ENCODE results near the gene LRP1B.

The LRP1B gene

DNA sequence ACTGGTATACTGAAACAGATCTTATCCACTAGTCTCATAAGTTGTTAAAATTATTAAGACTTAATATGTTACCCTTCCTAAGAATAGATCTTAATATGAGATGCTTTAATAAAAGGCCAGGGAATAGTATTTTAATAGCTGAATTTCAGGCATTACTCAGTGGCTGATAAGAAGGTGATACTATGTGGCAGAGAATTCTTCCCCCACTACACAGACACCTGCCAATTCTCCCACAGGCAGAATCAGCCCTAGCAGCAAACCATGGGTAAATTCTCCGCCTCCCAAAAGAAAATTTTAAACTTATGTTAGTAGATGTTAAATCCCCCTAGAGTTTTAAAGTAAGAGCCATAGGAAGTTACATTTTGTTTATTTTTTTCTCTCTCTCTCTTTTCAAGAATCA is 888.8 kb downstream of the LRP1B start:
- H3K4me3 ChIP-seq (ENCODE audit: low read length in 2 of 2): no peak overlapping the region
- H3K36me3 ChIP-seq (ENCODE audit: control insufficient read depth in 2 of 2, insufficient read depth in 2 of 2, low read length in 2 of 2): no peaks in the 10 kb centered on the region
- no peaks in the 10 kb centered on the region for H3K27me3 ChIP-seq (ENCODE audit: control insufficient read depth in 2 of 2, insufficient read depth in 2 of 2, low read length in 2 of 2)

GRCh38 chr2:141226560-141226959 is 904.3 kb downstream of the LRP1B start:
- Histone ChIP-seq H3K27me3 (ENCODE audit: control insufficient read depth in 2 of 2, insufficient read depth in 2 of 2, low read length in 2 of 2) (no peaks in the 10 kb centered on the region), H3K27ac (ENCODE audit: low read depth in 2 of 2, low read length in 2 of 2) (no peak overlapping the region), H3K4me3 (ENCODE audit: low read length in 2 of 2) (no peak overlapping the region), H3K36me3 (ENCODE audit: control insufficient read depth in 2 of 2, insufficient read depth in 2 of 2, low read length in 2 of 2) (no peaks in the 10 kb centered on the region), H3K4me1 (ENCODE audit: control insufficient read depth in 2 of 2, insufficient read depth in 2 of 2, low read length in 2 of 2) (no peaks in the 10 kb centered on the region), H3K9ac (ENCODE audit: low read depth in 1 of 2, low read length in 2 of 2) (no peak overlapping the region), H3K9me3 (ENCODE audit: control insufficient read depth in 2 of 2, low read length in 2 of 2) (no peaks in the 10 kb centered on the region)

More for the DNA sequence above, 888.8 kb downstream of the LRP1B start:
- H3K27ac ChIP-seq (ENCODE audit: low read depth in 2 of 2, low read length in 2 of 2): no peak overlapping the region
- no peak overlapping the region for H3K9ac ChIP-seq (ENCODE audit: low read depth in 1 of 2, low read length in 2 of 2)
- no peaks in the 10 kb centered on the region for H3K4me1 ChIP-seq (ENCODE audit: control insufficient read depth in 2 of 2, insufficient read depth in 2 of 2, low read length in 2 of 2)
- H3K9me3 ChIP-seq (ENCODE audit: control insufficient read depth in 2 of 2, low read length in 2 of 2): no peaks in the 10 kb centered on the region

- Histone ChIP-seq H3K27ac (ENCODE audit: low read depth in 2 of 2, low read length in 2 of 2) (no peak overlapping the region), H3K36me3 (ENCODE audit: control insufficient read depth in 2 of 2, insufficient read depth in 2 of 2, low read length in 2 of 2) (no peaks in the 10 kb centered on the region), H3K9me3 (ENCODE audit: control insufficient read depth in 2 of 2, low read length in 2 of 2) (no peaks in the 10 kb centered on the region), H3K4me1 (ENCODE audit: control insufficient read depth in 2 of 2, insufficient read depth in 2 of 2, low read length in 2 of 2) (no peaks in the 10 kb centered on the region), H3K9ac (ENCODE audit: low read depth in 1 of 2, low read length in 2 of 2) (no peak overlapping the region), H3K27me3 (ENCODE audit: control insufficient read depth in 2 of 2, insufficient read depth in 2 of 2, low read length in 2 of 2) (no peaks in the 10 kb centered on the region), H3K4me3 (ENCODE audit: low read length in 2 of 2) (no peak overlapping the region)
Measured at GRCh38 chr2:141207036-141207385, 923.8 kb downstream of the LRP1B start.

- H3K4me1 ChIP-seq (ENCODE audit: control insufficient read depth in 2 of 2, insufficient read depth in 2 of 2, low read length in 2 of 2): no peaks in the 10 kb centered on the region
- H3K4me3 ChIP-seq (ENCODE audit: low read length in 2 of 2): no peak overlapping the region
- H3K9me3 ChIP-seq (ENCODE audit: control insufficient read depth in 2 of 2, low read length in 2 of 2): no peaks in the 10 kb centered on the region
- no peak overlapping the region for H3K27ac ChIP-seq (ENCODE audit: low read depth in 2 of 2, low read length in 2 of 2)
- no peak overlapping the region for H3K9ac ChIP-seq (ENCODE audit: low read depth in 1 of 2, low read length in 2 of 2)
- H3K27me3 ChIP-seq (ENCODE audit: control insufficient read depth in 2 of 2, insufficient read depth in 2 of 2, low read length in 2 of 2): no peaks in the 10 kb centered on the region
- no peaks in the 10 kb centered on the region for H3K36me3 ChIP-seq (ENCODE audit: control insufficient read depth in 2 of 2, insufficient read depth in 2 of 2, low read length in 2 of 2)
Measured at GRCh38 chr2:141201016-141201565, 929.7 kb downstream of the LRP1B start.

GRCh38 chr2:141200191-141200590 is 930.6 kb downstream of the LRP1B start:
- H3K4me1 ChIP-seq (ENCODE audit: control insufficient read depth in 2 of 2, insufficient read depth in 2 of 2, low read length in 2 of 2): no peaks in the 10 kb centered on the region
- no peaks in the 10 kb centered on the region for H3K9me3 ChIP-seq (ENCODE audit: control insufficient read depth in 2 of 2, low read length in 2 of 2)
- no peak overlapping the region for H3K9ac ChIP-seq (ENCODE audit: low read depth in 1 of 2, low read length in 2 of 2)
- no peak overlapping the region for H3K4me3 ChIP-seq (ENCODE audit: low read length in 2 of 2)
- H3K36me3 ChIP-seq (ENCODE audit: control insufficient read depth in 2 of 2, insufficient read depth in 2 of 2, low read length in 2 of 2): no peaks in the 10 kb centered on the region
- no peaks in the 10 kb centered on the region for H3K27me3 ChIP-seq (ENCODE audit: control insufficient read depth in 2 of 2, insufficient read depth in 2 of 2, low read length in 2 of 2)
- no peak overlapping the region for H3K27ac ChIP-seq (ENCODE audit: low read depth in 2 of 2, low read length in 2 of 2)

DNA sequence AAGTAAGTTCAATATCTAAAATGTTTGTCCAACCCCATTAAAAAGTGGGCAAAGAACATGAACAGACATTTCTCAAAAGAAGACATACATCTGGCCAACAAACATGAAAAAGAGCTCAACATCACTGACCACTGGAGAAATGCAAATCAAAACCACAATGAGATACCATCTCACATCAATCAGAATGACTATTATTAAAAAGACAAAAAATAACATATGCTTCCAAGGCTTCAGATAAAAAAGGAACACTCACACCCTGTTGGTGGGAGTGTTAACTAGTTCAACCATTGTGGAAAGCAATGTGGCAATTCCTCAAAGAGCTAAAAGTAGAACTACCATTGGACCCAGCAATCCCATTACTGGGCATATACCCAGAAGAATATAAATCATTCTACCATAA is 931.1 kb downstream of the LRP1B start:
- Histone ChIP-seq H3K4me1 (ENCODE audit: control insufficient read depth in 2 of 2, insufficient read depth in 2 of 2, low read length in 2 of 2) (no peaks in the 10 kb centered on the region), H3K36me3 (ENCODE audit: control insufficient read depth in 2 of 2, insufficient read depth in 2 of 2, low read length in 2 of 2) (no peaks in the 10 kb centered on the region), H3K9ac (ENCODE audit: low read depth in 1 of 2, low read length in 2 of 2) (no peak overlapping the region), H3K4me3 (ENCODE audit: low read length in 2 of 2) (no peak overlapping the region), H3K27ac (ENCODE audit: low read depth in 2 of 2, low read length in 2 of 2) (no peak overlapping the region), H3K27me3 (ENCODE audit: control insufficient read depth in 2 of 2, insufficient read depth in 2 of 2, low read length in 2 of 2) (no peaks in the 10 kb centered on the region), H3K9me3 (ENCODE audit: control insufficient read depth in 2 of 2, low read length in 2 of 2) (no peaks in the 10 kb centered on the region)

- H3K4me1 ChIP-seq (ENCODE audit: control insufficient read depth in 2 of 2, insufficient read depth in 2 of 2, low read length in 2 of 2): no peaks in the 10 kb centered on the region
- no peak overlapping the region for H3K27ac ChIP-seq (ENCODE audit: low read depth in 2 of 2, low read length in 2 of 2)
- H3K4me3 ChIP-seq (ENCODE audit: low read length in 2 of 2): no peak overlapping the region
- H3K9me3 ChIP-seq (ENCODE audit: control insufficient read depth in 2 of 2, low read length in 2 of 2): no peaks in the 10 kb centered on the region
- no peaks in the 10 kb centered on the region for H3K36me3 ChIP-seq (ENCODE audit: control insufficient read depth in 2 of 2, insufficient read depth in 2 of 2, low read length in 2 of 2)
- no peaks in the 10 kb centered on the region for H3K27me3 ChIP-seq (ENCODE audit: control insufficient read depth in 2 of 2, insufficient read depth in 2 of 2, low read length in 2 of 2)
- no peak overlapping the region for H3K9ac ChIP-seq (ENCODE audit: low read depth in 1 of 2, low read length in 2 of 2)
Measured at GRCh38 chr2:141195087-141195486, 935.7 kb downstream of the LRP1B start.

GRCh38 chr2:141187075-141187439 is 943.8 kb downstream of the LRP1B start:
- H3K27me3 ChIP-seq (ENCODE audit: control insufficient read depth in 2 of 2, insufficient read depth in 2 of 2, low read length in 2 of 2): no peaks in the 10 kb centered on the region
- H3K4me3 ChIP-seq (ENCODE audit: low read length in 2 of 2): no peak overlapping the region
- H3K27ac ChIP-seq (ENCODE audit: low read depth in 2 of 2, low read length in 2 of 2): no peak overlapping the region

DNA sequence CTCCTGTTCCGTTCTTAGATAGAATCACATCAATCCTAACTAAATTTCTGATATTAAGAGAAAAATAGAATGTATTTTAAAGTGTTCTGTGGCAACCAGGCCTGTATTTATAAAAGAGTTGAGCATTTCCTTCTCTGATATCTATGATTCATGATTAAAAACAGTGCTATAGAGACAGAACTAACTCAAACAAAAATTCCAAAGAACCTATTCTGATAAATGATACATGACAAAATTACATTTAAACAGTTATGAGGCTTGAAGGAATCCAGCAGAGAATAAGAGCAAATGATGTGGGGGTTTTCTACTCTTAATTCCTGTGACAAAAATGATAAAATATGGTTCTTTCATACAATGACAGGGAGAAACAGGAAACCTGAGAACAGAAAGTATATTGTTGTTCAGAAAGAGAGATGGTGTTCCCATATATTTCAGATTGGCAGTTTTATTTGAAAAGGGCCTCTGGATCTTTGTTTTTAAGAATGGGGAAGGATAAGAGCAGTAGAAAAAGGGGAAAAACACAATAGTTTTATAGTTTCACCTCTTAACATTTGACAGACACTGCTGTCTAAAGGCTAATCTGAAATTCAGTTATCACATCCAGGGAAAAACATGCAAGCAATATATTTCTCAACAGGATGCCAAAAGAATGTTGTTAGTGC is 944.3 kb downstream of the LRP1B start:
- no peaks in the 10 kb centered on the region for H3K9me3 ChIP-seq (ENCODE audit: control insufficient read depth in 2 of 2, low read length in 2 of 2)
- no peaks in the 10 kb centered on the region for H3K36me3 ChIP-seq (ENCODE audit: control insufficient read depth in 2 of 2, insufficient read depth in 2 of 2, low read length in 2 of 2)
- H3K4me1 ChIP-seq (ENCODE audit: control insufficient read depth in 2 of 2, insufficient read depth in 2 of 2, low read length in 2 of 2): no peaks in the 10 kb centered on the region
- no peak overlapping the region for H3K9ac ChIP-seq (ENCODE audit: low read depth in 1 of 2, low read length in 2 of 2)
- no peaks in the 10 kb centered on the region for H3K27me3 ChIP-seq (ENCODE audit: control insufficient read depth in 2 of 2, insufficient read depth in 2 of 2, low read length in 2 of 2)
- H3K4me3 ChIP-seq (ENCODE audit: low read length in 2 of 2): no peak overlapping the region
- H3K27ac ChIP-seq (ENCODE audit: low read depth in 2 of 2, low read length in 2 of 2): no peak overlapping the region

More at GRCh38 chr2:141187075-141187439, 943.8 kb downstream of the LRP1B start:
- no peaks in the 10 kb centered on the region for H3K36me3 ChIP-seq (ENCODE audit: control insufficient read depth in 2 of 2, insufficient read depth in 2 of 2, low read length in 2 of 2)
- H3K9me3 ChIP-seq (ENCODE audit: control insufficient read depth in 2 of 2, low read length in 2 of 2): no peaks in the 10 kb centered on the region
- H3K9ac ChIP-seq (ENCODE audit: low read depth in 1 of 2, low read length in 2 of 2): no peak overlapping the region
- no peaks in the 10 kb centered on the region for H3K4me1 ChIP-seq (ENCODE audit: control insufficient read depth in 2 of 2, insufficient read depth in 2 of 2, low read length in 2 of 2)

GRCh38 chr2:141182246-141182645 is 948.6 kb downstream of the LRP1B start:
- no peaks in the 10 kb centered on the region for H3K27me3 ChIP-seq (ENCODE audit: control insufficient read depth in 2 of 2, insufficient read depth in 2 of 2, low read length in 2 of 2)
- no peaks in the 10 kb centered on the region for H3K36me3 ChIP-seq (ENCODE audit: control insufficient read depth in 2 of 2, insufficient read depth in 2 of 2, low read length in 2 of 2)
- no peak overlapping the region for H3K4me3 ChIP-seq (ENCODE audit: low read length in 2 of 2)
- no peak overlapping the region for H3K27ac ChIP-seq (ENCODE audit: low read depth in 2 of 2, low read length in 2 of 2)
- H3K9me3 ChIP-seq (ENCODE audit: control insufficient read depth in 2 of 2, low read length in 2 of 2): no peaks in the 10 kb centered on the region
- H3K4me1 ChIP-seq (ENCODE audit: control insufficient read depth in 2 of 2, insufficient read depth in 2 of 2, low read length in 2 of 2): no peaks in the 10 kb centered on the region
- no peak overlapping the region for H3K9ac ChIP-seq (ENCODE audit: low read depth in 1 of 2, low read length in 2 of 2)

Measured in mucosa of rectum (tissue), 2 donors.